Stimulated activated memory B cell treated with anti-CD40 and anti-IgM and Interleukin-4, amounts not matched to agents 10 μg/mL and 1 μg/mL and 100 μg/mL, for 72 hours (primary cell): ENCODE measurements around the gene DICER1.
"Not testable (repeated sequence)": the region's sequence is repeated elsewhere in the genome, so short reads cannot be mapped to it uniquely, and the experiment has no call there.

ENCODE experiments used
- ATAC-seq: fragments of 150-1000 bp; cut with Tn5 transposase; 2 replicates; pipeline ENCODE4 v1.10.0; 2021
- H3K27ac Mint-ChIP-seq: one replicate; pipeline ENCODE4 v1.8.0; 2022; ENCODE audit warnings: mild to moderate bottlenecking, mixed read lengths
- H3K27me3 Mint-ChIP-seq: one replicate; pipeline ENCODE4 v1.8.0; 2022; ENCODE audit warnings: mixed read lengths
- H3K36me3 Mint-ChIP-seq: one replicate; pipeline ENCODE4 v1.8.0; 2022; ENCODE audit warnings: mixed read lengths
- H3K4me1 Mint-ChIP-seq: one replicate; pipeline ENCODE4 v1.8.0; 2022; ENCODE audit warnings: mixed read lengths
- H3K4me3 Mint-ChIP-seq: one replicate; pipeline ENCODE4 v1.8.0; 2022; ENCODE audit warnings: mild to moderate bottlenecking, moderate library complexity, mixed read lengths
- H3K9me3 Mint-ChIP-seq: one replicate; pipeline ENCODE4 v1.8.0; 2022; ENCODE audit warnings: mixed read lengths

Gene DICER1

DNA sequence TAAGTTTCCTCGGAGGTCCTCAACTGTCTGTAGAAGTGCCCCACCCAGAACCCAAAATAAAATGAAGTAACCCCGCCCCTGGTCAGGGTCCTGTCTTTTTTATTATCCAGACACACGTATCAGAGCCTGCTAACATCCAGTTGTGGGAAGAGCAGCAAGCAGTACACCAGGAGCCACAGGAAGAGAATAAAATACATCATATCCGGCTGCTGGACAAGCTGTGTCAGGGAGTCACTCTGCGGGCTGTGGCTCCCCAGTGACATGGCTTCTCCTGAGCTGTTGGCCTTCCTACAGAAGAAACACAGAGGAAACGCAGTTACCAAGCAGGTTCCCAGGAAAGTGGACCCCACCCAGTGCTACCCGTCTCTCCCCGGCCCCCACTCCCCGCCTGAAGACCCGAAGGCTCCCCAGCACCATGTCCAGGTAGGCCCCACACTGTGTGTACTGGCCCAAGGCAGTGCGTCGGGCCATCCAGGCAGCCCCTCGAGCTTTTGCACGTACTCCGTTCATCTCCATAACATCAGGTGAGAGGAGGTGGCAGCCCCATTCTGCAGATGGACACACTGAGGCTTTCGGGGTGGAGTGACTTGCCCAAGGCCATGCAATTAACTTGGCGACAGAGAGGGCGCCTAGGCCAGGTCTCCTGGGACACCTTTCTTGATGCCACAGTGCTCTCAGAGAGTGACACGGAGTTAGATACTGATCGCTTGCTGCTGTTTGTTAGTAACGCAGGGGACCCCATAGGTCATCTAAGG, 34.3 kb upstream of the DICER1 start:
- Mint-ChIP-seq H3K27ac (no peak overlapping the region), H3K27me3 (peaks cover 13% of the 10 kb centered on the region), H3K36me3 (peaks cover 45% of the 10 kb centered on the region), H3K4me3 (no peak overlapping the region), H3K9me3 (peaks cover 8% of the 10 kb centered on the region), H3K4me1 (peaks cover 5% of the 10 kb centered on the region)
- no peak for ATAC-seq

DNA sequence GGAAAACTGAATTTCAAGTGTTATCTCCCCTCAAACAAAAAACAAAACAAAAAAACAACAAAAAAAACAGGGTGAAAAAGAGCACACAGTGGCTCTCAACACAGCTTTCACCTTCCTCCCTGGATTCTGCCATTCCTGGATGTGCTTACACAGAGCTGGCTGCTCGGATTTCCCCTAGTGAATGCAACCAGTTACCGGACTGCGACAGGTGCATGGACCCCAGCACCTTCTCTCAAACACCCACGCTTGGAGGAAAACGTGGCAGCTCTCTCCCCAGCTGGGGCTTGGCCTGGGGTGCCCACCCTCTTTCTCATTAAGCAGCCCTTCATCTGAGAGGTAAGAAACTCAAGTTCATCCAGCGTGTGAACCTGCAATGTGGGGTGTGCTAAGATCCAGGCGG, 33.5 kb upstream of the DICER1 start:
- H3K9me3 Mint-ChIP-seq, result peaks cover 8% of the 10 kb centered on the region
- no peak for ATAC-seq
- no peak overlapping the region for H3K4me3 Mint-ChIP-seq
- H3K27ac Mint-ChIP-seq, result no peak overlapping the region
- H3K36me3 Mint-ChIP-seq, result peaks cover 45% of the 10 kb centered on the region
- H3K4me1 Mint-ChIP-seq, result peaks cover 3% of the 10 kb centered on the region
- H3K27me3 Mint-ChIP-seq, result peaks cover 17% of the 10 kb centered on the region

DNA sequence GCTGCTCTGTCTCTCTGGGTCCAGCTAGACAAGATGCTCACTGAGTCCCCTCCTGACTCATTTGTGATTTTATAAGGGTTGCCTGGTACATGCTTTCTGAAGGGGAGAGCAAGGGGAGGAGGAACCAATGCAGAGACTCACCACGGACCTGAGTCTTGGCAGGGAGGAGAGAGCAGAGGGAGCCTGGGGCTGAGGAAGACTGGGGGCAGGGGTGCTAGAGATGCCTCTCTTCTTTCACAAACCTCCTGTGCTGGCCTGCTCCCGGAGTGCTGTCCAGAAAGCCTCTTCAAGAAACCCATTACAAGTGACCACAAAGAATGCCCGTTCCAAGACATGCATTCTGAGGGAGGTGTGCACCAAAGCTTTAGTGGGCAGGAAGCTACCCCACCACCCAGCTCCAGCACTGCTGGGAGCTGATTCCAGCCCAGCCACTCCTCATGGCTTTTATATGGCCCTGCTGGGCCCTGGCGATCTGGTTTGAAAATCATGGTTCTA, 33.1 kb upstream of the DICER1 start:
- Mint-ChIP-seq H3K36me3 (peaks cover 45% of the 10 kb centered on the region), H3K9me3 (peaks cover 8% of the 10 kb centered on the region), H3K4me3 (no peak overlapping the region), H3K27ac (no peak overlapping the region), H3K27me3 (peaks cover 22% of the 10 kb centered on the region), H3K4me1 (peaks cover 8% of the 10 kb centered on the region)
- no peak for ATAC-seq

DNA sequence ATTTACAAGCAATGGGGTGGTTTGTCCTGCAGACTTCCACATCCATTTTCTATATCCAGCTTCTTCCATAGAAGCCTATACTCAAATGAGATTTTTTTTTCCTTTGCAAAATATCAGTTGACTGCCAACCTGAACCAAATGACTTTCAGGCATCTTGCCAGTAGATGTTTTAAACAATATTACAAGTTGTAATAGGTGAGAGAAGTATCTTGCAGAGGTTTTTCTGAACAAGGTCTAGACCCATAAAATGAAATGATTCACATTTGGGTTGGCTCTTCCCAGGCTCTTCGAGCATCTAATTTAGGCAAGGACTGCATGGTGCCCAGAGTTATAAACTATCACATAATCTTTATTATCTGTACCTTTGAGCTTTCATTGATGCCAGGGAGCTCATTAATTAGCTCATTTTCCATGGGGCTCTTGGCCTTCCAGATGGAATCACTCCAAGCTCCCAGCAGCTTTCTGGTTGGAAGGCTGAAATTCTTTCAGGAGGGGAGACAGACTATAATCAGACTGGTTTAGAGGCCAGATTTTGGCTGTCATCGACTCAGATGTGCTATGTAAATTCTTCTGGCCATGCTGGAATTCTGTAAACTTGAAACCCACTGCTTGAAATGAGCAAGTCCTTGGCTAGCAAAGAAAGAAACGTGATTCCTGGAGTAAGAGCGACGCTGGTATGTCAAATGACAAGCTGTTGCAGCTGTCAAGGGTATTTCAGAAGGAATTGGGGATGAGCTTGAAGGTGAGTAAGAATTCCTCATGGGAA, 32.2 kb upstream of the DICER1 start:
- H3K4me1 Mint-ChIP-seq, result peaks cover 10% of the 10 kb centered on the region
- peaks cover 28% of the 10 kb centered on the region for H3K27me3 Mint-ChIP-seq
- no peak overlapping the region for H3K4me3 Mint-ChIP-seq
- ATAC-seq, result no peak
- H3K9me3 Mint-ChIP-seq, result peaks cover 8% of the 10 kb centered on the region
- H3K27ac Mint-ChIP-seq, result no peak overlapping the region
- H3K36me3 Mint-ChIP-seq, result peaks cover 45% of the 10 kb centered on the region

DNA sequence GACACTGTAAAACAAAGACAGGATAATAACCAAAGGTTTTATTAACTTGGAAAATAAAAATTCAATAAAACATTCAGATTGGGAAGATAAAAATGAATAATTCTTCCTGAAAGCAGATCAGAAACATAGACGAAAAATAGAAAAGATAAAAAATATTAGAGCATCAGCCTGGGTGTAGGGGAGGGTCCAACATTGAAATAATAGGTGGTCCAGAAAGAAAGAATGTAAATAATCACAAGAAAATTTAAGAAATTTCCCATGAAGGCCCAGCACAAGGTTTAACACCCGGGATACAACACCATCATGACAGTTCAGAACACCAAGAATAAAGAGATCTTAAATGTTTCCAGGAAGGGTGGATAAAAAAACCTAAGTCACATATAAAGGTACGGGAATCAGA, 31.1 kb upstream of the DICER1 start:
- no peak overlapping the region for H3K27ac Mint-ChIP-seq
- no peak overlapping the region for H3K4me3 Mint-ChIP-seq
- peaks cover 10% of the 10 kb centered on the region for H3K4me1 Mint-ChIP-seq
- H3K9me3 Mint-ChIP-seq, result peaks cover 8% of the 10 kb centered on the region
- peaks cover 28% of the 10 kb centered on the region for H3K27me3 Mint-ChIP-seq
- ATAC-seq, result no peak
- peaks cover 42% of the 10 kb centered on the region for H3K36me3 Mint-ChIP-seq

DNA sequence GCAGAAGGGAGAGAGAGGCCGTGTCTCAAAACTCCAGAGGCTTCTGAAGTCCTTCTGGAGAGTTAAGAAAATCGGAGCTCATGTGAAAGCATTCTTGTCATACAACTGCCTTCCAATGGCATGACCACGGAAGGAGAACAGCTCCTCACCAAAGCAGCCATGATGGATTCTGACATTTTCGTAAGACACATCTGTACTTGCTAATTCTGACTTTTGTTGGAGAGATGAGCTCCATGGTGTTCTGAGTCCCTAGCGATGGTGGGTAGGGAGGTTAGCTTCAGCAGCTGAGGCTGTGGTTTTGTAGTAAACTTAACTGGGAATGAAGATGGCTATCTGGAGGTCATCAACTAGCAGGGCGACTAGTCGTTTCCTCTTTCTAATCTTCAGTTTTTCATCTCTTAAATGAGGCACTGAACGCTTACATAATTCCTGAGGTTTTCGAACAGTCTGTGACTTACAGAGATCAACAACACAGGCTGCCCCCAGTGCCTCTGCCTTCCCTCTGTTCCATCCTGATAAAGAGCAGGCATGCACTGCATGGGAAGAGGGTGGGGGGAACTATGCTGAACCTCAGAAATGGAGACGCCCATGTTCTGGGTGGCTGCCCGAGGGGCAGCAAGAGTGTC, 28.6 kb upstream of the DICER1 start:
- peaks cover 28% of the 10 kb centered on the region for H3K27me3 Mint-ChIP-seq

DNA sequence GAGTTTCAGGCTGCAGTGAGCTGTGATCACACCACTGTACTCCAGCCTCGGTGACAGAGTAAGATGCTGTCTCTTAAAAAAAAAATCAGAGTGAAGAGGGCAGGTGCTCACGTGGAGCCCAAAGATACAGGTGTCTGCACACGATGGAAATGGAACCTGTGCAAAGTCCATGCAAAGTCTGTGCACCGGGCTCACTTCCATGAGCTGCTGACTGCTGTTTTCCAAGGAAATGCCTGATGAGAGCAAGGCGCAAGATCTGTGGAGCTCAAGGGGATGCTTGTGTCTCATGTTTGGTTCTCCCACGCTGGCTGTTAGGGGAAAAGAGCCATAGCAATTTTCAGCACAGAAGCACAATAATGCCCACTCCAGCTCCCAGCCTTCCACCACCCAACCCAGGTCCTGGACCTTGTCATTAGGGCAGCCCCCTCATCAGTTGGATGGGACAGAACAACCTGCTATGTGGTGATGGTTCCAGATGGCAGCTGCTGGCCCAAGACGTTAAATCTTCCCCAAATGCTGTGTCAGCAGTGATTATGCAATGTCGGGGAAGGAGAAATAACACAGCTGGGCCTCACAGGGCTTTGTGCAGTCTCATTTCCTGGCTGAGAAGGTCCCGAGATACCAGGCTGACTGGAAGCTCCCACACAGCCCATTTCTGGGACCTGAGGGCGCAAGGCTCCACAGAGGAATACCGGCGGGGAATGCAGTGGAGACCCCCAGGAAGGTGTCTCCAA, 27.9 kb upstream of the DICER1 start:
- no peak overlapping the region for H3K27ac Mint-ChIP-seq
- peak overlapping the region; percentile 40 for H3K4me3 Mint-ChIP-seq
- H3K27me3 Mint-ChIP-seq, result peaks cover 28% of the 10 kb centered on the region
- no peak for ATAC-seq
- peaks cover 42% of the 10 kb centered on the region for H3K36me3 Mint-ChIP-seq
- H3K9me3 Mint-ChIP-seq, result peaks cover 8% of the 10 kb centered on the region
- peaks cover 10% of the 10 kb centered on the region for H3K4me1 Mint-ChIP-seq

More for the DNA sequence above, 28.6 kb upstream of the DICER1 start:
- ATAC-seq, result no peak
- H3K4me3 Mint-ChIP-seq, result no peak overlapping the region
- no peak overlapping the region for H3K27ac Mint-ChIP-seq
- peaks cover 10% of the 10 kb centered on the region for H3K4me1 Mint-ChIP-seq
- peaks cover 41% of the 10 kb centered on the region for H3K36me3 Mint-ChIP-seq
- H3K9me3 Mint-ChIP-seq, result peaks cover 8% of the 10 kb centered on the region

DNA sequence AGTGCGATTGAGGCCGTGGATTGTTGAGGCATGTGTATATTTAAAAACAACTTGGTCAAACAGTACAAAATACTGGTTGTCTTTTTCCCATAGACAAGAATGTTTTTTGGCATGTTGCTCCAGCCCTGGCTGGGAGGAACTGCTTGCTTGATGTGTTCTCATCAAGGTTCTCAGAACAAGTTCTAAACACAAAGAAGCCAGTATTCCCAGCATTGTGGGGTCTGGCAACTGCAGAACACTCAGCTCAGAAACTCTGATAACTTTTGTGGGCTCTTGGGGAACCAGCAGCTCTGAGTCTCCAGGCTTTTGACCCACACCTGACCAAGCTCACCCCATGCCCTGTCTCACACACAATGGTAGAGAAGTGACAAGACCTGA, 27.1 kb upstream of the DICER1 start:
- peaks cover 28% of the 10 kb centered on the region for H3K27me3 Mint-ChIP-seq
- no peak overlapping the region for H3K4me3 Mint-ChIP-seq
- no peak for ATAC-seq
- H3K27ac Mint-ChIP-seq, result no peak overlapping the region
- peaks cover 35% of the 10 kb centered on the region for H3K36me3 Mint-ChIP-seq
- H3K9me3 Mint-ChIP-seq, result peaks cover 8% of the 10 kb centered on the region
- peaks cover 10% of the 10 kb centered on the region for H3K4me1 Mint-ChIP-seq

DNA sequence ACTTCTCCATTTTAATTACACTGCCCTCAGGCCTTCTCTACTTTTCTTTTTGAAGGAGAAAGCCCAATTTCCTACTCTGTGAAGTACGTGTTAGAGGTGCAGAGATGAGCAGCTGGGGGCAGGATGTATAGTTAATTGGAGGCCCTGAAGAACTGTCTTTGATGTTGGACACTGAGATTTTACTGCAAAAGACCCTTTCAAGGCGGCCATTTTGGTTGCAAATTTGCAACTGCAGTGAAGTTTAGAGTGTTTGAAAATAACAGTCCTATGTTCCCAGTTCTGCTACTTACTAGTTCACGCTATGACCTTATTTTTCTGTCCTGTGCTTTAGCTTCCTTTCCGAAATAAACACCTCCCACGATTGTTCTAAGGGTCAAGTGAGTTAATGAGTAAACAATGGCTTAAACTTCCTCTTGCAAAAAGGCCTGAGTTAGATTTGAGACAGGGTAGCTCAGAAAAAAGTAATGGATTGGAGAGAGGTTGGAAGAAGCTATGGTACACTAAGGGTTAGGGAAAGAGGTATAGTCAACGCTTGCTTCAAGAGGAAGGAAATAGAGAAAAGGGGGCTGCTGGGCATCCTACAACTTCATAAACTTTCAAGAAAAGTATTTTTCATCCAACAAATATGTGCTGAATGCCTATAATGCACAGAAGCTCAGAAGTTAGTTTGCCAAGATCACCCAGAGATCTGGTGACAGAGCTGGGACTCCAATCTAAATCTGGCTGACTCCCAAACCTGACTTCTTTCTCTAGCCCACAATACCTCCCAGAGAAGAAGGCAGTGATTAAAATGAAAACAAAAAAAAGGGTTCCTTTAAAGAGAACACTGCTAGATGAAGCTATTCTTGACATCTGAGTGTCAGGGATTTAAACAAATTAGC, 26.4 kb upstream of the DICER1 start:
- no peak for ATAC-seq
- H3K9me3 Mint-ChIP-seq, result peaks cover 8% of the 10 kb centered on the region
- H3K4me3 Mint-ChIP-seq, result no peak overlapping the region
- H3K4me1 Mint-ChIP-seq, result peaks cover 10% of the 10 kb centered on the region
- H3K36me3 Mint-ChIP-seq, result peaks cover 33% of the 10 kb centered on the region
- H3K27me3 Mint-ChIP-seq, result peaks cover 28% of the 10 kb centered on the region
- no peak overlapping the region for H3K27ac Mint-ChIP-seq

DNA sequence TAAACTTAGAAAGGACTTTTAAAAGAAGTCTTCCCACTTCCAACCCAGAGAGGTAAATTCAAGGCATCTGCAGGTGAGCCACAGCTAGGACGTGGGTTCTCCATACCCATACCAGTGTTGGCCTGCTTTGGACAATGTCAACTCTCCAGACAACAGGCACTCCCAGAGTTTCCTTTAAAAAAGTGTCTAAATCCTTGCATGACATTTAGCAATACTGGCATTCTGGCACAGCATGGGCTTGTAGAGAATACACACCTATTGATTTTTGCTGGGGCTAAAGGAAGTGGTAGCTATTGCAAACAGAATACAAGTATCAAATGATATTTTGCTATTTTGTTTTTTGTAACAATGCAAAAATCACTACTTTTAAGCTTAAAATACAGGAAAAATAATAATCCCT, 25.8 kb upstream of the DICER1 start:
- Mint-ChIP-seq H3K27me3 (peaks cover 28% of the 10 kb centered on the region), H3K36me3 (peaks cover 26% of the 10 kb centered on the region), H3K4me1 (peaks cover 10% of the 10 kb centered on the region), H3K9me3 (peaks cover 1% of the 10 kb centered on the region), H3K4me3 (no peak overlapping the region), H3K27ac (no peak overlapping the region)
- ATAC-seq, result no peak

DNA sequence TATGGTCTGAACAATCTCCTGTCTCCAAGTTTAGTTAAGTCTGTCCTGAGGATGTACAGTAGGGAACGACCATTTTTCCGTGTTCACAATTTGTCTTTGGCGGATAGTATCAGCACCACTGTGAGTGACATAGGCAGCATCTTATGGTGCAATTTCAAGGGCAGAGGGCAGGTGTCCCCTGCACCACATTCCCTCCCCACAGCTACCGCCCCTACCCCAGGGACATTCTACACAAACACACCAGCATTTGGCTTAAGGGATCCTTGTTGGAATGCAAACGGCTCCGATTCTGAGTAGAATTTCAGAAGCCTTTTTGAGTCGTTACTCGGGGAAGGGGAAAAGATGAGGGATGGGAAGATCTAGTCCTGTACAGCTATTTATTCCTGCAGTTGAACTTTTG, 25.1 kb upstream of the DICER1 start:
- Mint-ChIP-seq H3K9me3 (no peaks in the 10 kb centered on the region), H3K27ac (no peak overlapping the region), H3K4me3 (no peak overlapping the region), H3K27me3 (peaks cover 23% of the 10 kb centered on the region), H3K36me3 (peaks cover 19% of the 10 kb centered on the region), H3K4me1 (peaks cover 10% of the 10 kb centered on the region)
- ATAC-seq, result no peak

DNA sequence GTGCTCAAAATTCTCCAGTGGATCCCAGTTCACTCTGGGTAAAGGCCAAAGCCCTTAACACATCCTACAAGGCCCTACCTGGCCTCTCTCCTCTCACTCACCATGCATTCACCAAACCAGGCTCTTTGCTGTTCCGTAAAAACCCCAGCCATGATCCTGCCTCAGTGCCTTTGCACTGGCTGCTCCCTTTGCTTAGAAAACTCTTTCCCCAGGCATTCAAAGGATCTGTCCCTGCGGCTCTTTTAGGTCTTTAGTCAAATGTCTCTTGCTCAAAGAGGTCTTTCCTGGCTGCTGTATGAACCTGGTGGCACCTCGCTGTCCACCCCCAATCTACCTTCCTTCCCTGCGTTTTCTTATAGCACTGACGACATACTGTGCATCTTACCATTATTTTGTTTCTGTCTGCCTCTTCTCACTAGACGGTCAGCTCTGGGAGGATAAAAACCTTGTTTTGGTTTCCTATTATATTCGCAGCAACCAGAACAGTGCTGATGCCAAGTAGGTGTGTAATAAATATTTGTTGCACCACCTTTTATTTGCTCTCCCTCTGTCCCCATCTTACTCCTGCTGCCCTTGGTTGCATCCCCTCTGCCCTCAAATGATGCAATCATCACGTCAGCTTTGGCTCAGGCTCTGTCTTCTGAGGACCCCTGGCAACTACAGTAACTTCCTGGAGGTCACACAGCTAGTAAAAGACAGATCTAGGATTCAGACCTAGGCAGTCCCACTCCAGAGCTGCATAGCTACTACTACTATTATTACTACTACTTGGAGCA, 23.8 kb upstream of the DICER1 start:
- Mint-ChIP-seq H3K4me1 (peaks cover 10% of the 10 kb centered on the region), H3K9me3 (no peaks in the 10 kb centered on the region), H3K36me3 (peaks cover 13% of the 10 kb centered on the region), H3K4me3 (no peak overlapping the region), H3K27me3 (peaks cover 14% of the 10 kb centered on the region), H3K27ac (no peak overlapping the region)
- no peak for ATAC-seq

DNA sequence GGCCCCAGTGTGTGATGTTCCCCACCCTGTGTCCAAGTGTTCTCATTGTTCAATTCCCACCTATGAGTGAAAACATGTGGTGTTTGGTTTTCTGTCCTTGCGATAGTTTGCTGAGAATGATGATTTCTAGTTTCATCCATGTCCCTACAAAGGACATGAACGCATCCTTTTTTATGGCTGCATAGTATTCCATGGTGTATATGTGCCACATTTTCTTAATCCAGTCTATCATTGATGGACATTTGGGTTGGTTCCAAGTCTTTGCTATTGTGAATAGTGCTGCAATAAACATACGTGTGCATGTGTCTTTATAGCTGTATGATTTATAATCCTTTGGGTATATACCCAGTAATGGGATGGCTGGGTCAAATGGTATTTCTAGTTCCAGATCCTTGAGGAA, 18.3 kb upstream of the DICER1 start:
- H3K36me3 Mint-ChIP-seq, H3K27ac Mint-ChIP-seq, H3K9me3 Mint-ChIP-seq, H3K4me1 Mint-ChIP-seq, ATAC-seq, H3K27me3 Mint-ChIP-seq, H3K4me3 Mint-ChIP-seq: not testable (repeated sequence)
